Activated naive CD4-positive, alpha-beta T cell treated with Interleukin-2 at 50 U/mL for 16 hours (primary cell): ENCODE data around the gene DOCK2.

Source experiments
- DNase-seq: peaks from one replicate; pipeline ENCODE4 v3.0.0-alpha.2; 2020

Gene DOCK2

GRCh38 chr5:170109059-170110031, 472.3 kb downstream of the DOCK2 start:
- no peak for DNase-seq

- no peak for DNase-seq
Observed at GRCh38 chr5:170110403-170111087, 473.5 kb downstream of the DOCK2 start.

GRCh38 chr5:170111088-170111785, 474.2 kb downstream of the DOCK2 start:
- no peak for DNase-seq

GRCh38 chr5:170112876-170113521, 475.9 kb downstream of the DOCK2 start:
- DNase-seq = no peak

- DNase-seq = no peak
Observed at GRCh38 chr5:170113522-170113900, 476.4 kb downstream of the DOCK2 start.

GRCh38 chr5:170114271-170114670, 477.2 kb downstream of the DOCK2 start:
- no peak for DNase-seq

- DNase-seq = no peak
Observed at GRCh38 chr5:170115925-170116324, 478.9 kb downstream of the DOCK2 start.

- no peak for DNase-seq
Observed at GRCh38 chr5:170117736-170118135, 480.7 kb downstream of the DOCK2 start.

- DNase-seq = no peak
Observed at GRCh38 chr5:170120576-170120975, 483.5 kb downstream of the DOCK2 start.

- no peak for DNase-seq
Observed at GRCh38 chr5:170121321-170121720, 484.2 kb downstream of the DOCK2 start.

GRCh38 chr5:170126061-170126460, 489.0 kb downstream of the DOCK2 start:
- DNase-seq = no peak

- no peak for DNase-seq
Observed at GRCh38 chr5:170126626-170127025, 489.6 kb downstream of the DOCK2 start.

GRCh38 chr5:170131235-170131634, 494.2 kb downstream of the DOCK2 start:
- no peak for DNase-seq

- DNase-seq = no peak
Observed at GRCh38 chr5:170132269-170132975, 495.3 kb downstream of the DOCK2 start.
